ENCODE data around the gene TLCD3B.
A peak's percentile ranks its signal among the peaks of the same experiment; 100 is the strongest.

Gene TLCD3B

DNA sequence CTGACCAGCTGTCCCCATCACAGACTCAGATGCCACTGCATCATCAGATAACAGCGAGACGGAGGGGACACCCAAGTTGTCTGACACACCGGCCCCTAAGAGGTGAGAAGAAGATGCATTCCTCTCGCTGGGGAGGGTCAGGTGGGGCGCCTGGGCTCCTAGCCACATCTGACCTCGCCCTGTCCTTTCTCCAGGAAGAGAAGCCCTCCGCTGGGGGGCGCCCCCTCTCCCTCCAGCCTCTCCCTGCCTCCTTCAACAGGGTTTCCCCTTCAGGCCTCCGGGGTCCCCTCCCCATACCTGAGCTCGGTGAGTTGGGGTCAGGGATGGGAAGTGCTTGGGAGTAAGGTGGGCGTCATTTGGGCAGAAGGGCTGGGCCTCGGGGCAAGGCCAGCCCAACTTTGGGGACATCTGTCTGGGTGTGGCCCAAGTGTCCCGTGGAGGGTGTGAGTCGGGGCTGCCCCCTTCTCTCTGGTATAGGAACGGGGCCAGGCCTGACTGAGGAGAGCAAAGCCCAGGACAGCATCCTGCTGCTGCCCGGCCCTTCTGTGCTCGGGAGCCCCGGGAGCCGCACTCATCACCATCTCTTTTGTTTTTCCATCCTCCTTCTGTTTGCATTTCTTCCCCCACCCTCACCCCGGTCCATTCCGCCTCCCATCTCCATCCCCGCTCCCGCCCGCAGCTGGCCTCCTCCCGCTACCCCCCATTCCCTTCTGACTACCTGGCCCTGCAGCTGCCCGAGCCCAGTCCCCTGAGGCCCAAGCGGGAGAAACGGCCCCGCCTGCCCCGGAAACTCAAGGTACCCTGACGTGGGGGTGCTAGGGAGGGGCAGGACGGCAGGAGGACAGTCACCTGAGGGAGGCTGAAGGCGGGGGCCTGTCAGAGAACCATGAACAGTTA lies 30.1 kb downstream of the TLCD3B start:
- Histone ChIP-seq H3K27me3 (ENCODE audit: insufficient read depth, poor library complexity, severe bottlenecking) (no peaks in the 10 kb centered on the region), H3K4me3 (replicated peaks; ENCODE audit: insufficient read depth, low read length) (no peak overlapping the region), H3K27ac (replicated peaks) (no peak overlapping the region)
- no peak for DNase-seq (ENCODE audit: low read depth in 1 of 2, low spot score in 1 of 2)
- TF ChIP-seq SPI1 (IDR thresholded peaks at IDR 0.05; ENCODE audit: borderline replicate concordance, low read depth) (no peak), GABPA (IDR thresholded peaks at IDR 0.05; ENCODE audit: low read depth) (no peak)
- TF ChIP-seq, protein P1, sequence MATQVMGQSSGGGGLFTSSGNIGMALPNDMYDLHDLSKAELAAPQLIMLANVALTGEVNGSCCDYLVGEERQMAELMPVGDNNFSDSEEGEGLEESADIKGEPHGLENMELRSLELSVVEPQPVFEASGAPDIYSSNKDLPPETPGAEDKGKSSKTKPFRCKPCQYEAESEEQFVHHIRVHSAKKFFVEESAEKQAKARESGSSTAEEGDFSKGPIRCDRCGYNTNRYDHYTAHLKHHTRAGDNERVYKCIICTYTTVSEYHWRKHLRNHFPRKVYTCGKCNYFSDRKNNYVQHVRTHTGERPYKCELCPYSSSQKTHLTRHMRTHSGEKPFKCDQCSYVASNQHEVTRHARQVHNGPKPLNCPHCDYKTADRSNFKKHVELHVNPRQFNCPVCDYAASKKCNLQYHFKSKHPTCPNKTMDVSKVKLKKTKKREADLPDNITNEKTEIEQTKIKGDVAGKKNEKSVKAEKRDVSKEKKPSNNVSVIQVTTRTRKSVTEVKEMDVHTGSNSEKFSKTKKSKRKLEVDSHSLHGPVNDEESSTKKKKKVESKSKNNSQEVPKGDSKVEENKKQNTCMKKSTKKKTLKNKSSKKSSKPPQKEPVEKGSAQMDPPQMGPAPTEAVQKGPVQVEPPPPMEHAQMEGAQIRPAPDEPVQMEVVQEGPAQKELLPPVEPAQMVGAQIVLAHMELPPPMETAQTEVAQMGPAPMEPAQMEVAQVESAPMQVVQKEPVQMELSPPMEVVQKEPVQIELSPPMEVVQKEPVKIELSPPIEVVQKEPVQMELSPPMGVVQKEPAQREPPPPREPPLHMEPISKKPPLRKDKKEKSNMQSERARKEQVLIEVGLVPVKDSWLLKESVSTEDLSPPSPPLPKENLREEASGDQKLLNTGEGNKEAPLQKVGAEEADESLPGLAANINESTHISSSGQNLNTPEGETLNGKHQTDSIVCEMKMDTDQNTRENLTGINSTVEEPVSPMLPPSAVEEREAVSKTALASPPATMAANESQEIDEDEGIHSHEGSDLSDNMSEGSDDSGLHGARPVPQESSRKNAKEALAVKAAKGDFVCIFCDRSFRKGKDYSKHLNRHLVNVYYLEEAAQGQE (IDR thresholded peaks at IDR 0.05; ENCODE audit: insufficient replicate concordance, low read depth) = no peak

DNA sequence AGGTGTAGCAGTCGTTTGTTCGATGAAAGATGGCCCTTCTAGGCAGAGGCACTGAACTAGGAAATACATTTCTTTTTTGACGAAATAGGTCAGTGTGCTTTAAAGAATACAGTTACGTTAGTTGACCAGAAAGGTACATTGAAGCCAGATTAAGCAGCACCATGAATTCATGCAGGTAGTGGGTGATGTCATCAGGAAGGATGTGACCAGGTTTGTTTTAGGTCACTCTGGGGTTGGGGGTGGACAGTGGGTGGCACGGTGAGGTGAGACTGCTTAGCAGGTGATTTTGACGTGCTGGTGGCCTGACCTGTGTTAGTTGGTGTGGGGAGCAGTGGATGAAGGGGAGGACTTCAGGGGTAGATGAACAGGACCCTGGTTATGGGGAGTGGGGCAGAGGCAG lies 31.5 kb downstream of the TLCD3B start:
- H3K4me3 ChIP-seq (replicated peaks; ENCODE audit: insufficient read depth, low read length) = no peak overlapping the region
- TF ChIP-seq GABPA (IDR thresholded peaks at IDR 0.05; ENCODE audit: low read depth) = no peak
- H3K27me3 ChIP-seq (ENCODE audit: insufficient read depth, poor library complexity, severe bottlenecking) = no peaks in the 10 kb centered on the region
- no peak overlapping the region for H3K27ac ChIP-seq (replicated peaks)
- DNase-seq (ENCODE audit: low read depth in 1 of 2, low spot score in 1 of 2) = no peak

DNA sequence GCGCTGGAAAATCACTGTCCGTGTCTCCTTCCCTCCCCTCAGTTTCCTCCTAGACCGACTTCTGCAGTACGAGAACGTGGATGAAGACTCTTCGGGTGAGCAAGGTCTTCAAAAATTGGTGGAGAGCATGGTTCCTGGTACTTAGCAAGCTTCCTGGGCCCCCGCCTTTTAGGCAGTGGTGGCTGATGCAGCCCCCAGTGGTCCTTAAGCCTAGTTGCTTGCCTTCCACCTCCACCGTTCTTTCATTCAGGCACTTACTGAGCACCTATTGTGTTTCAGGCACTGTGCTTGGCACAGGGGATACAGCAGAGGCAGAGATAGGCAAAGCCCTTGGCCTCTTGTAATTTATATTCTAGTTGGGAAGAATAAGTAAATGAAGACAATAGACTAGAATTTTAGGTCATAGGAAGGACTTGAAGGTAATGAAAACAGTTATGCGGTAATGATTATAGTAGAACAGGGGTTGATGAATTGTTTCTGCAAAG lies 34.3 kb downstream of the TLCD3B start:
- TF ChIP-seq, protein P1 (IDR thresholded peaks at IDR 0.05; ENCODE audit: insufficient replicate concordance, low read depth) = no peak
- TF ChIP-seq POLR2AphosphoS5 (IDR thresholded peaks at IDR 0.05; ENCODE audit: low read depth) = no peak
- TF ChIP-seq, protein P2, sequence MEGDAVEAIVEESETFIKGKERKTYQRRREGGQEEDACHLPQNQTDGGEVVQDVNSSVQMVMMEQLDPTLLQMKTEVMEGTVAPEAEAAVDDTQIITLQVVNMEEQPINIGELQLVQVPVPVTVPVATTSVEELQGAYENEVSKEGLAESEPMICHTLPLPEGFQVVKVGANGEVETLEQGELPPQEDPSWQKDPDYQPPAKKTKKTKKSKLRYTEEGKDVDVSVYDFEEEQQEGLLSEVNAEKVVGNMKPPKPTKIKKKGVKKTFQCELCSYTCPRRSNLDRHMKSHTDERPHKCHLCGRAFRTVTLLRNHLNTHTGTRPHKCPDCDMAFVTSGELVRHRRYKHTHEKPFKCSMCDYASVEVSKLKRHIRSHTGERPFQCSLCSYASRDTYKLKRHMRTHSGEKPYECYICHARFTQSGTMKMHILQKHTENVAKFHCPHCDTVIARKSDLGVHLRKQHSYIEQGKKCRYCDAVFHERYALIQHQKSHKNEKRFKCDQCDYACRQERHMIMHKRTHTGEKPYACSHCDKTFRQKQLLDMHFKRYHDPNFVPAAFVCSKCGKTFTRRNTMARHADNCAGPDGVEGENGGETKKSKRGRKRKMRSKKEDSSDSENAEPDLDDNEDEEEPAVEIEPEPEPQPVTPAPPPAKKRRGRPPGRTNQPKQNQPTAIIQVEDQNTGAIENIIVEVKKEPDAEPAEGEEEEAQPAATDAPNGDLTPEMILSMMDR (IDR thresholded peaks at IDR 0.05; ENCODE audit: insufficient read depth, low read length) = no peak
- TF ChIP-seq SPI1 (IDR thresholded peaks at IDR 0.05; ENCODE audit: borderline replicate concordance, low read depth) = no peak
- TF ChIP-seq GABPA (IDR thresholded peaks at IDR 0.05; ENCODE audit: low read depth) = no peak
- no peak for DNase-seq (ENCODE audit: low read depth in 1 of 2, low spot score in 1 of 2)
- Histone ChIP-seq H3K27ac (replicated peaks) (peak overlapping the region; percentile 99), H3K27me3 (ENCODE audit: insufficient read depth, poor library complexity, severe bottlenecking) (no peaks in the 10 kb centered on the region), H3K4me3 (replicated peaks; ENCODE audit: insufficient read depth, low read length) (peak overlapping the region; percentile 90)

DNA sequence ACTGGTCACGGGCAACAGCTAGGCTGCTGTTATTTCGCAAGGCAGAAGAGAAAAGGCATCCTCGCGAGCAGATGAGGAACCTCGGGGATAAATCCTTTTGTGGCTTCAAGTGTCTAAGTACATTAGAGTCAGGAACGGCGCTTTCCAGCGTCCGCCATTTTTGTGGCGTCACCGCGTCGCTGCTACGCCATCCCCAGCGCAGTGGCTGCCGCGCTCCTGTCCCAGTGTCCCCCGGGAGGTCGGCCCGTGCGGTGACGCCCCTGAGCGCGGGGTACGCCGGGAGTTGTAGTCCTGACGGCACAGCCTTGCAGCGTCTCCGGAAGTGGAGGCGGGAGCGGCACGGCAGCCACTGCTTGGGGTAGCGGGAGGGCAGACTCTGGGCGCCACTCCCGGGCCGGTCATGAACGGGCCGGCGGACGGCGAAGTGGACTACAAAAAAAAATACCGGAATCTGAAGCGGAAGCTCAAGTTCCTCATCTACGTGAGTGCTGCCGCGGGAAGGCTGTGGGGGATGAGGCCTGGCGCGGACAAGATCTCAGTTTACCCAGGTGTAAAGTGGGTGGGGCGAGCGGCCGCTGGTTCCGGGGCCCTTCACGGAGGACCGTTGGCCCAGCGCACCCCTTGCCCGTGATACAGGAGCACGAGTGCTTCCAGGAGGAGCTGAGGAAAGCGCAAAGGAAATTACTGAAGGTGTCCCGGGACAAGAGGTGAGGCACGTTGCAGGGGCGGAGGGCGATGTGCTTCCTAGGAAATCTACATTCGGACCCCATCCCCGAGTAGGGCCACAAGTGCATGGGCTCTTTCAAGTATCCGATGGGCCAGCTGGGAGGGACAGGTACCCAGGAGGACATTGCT lies 34.9 kb downstream of the TLCD3B start, which contains the start of gene INO80E:
Gene INO80E, plus strand, starts transcription at position 331 of the 855 bp plus-strand sequence. Its CDS starts 70 bp downstream, at position 401.
- H3K27me3 ChIP-seq (ENCODE audit: insufficient read depth, poor library complexity, severe bottlenecking) = no peaks in the 10 kb centered on the region
- TF ChIP-seq, protein P1 (IDR thresholded peaks at IDR 0.05; ENCODE audit: insufficient replicate concordance, low read depth) = peak; percentile 68
- TF ChIP-seq, protein P2 (IDR thresholded peaks at IDR 0.05; ENCODE audit: insufficient read depth, low read length) = no peak
- TF ChIP-seq GABPA (IDR thresholded peaks at IDR 0.05; ENCODE audit: low read depth) = peak; percentile 51; the same call in 1 of the 2 replicates
- no peak for TF ChIP-seq SPI1 (IDR thresholded peaks at IDR 0.05; ENCODE audit: borderline replicate concordance, low read depth)
- peak; percentile 73; the same call in 1 of the 2 replicates for TF ChIP-seq POLR2AphosphoS5 (IDR thresholded peaks at IDR 0.05; ENCODE audit: low read depth)
- DNase-seq (ENCODE audit: low read depth in 1 of 2, low spot score in 1 of 2) = peak; percentile 93 to 99
- peak within 1 kb of the TSS; percentile 99 for H3K27ac ChIP-seq (replicated peaks)
- H3K4me3 ChIP-seq (replicated peaks; ENCODE audit: insufficient read depth, low read length) = peak within 1 kb of the TSS; percentile 90

Measured in HL-60 (cell line).